Retinal pigment epithelial cell (primary cell): Measurements from ENCODE around the gene SOCS7.

Source experiments
- DNase-seq: peaks from one replicate; pipeline ENCODE4 v3.0.0-alpha.2; 2010; ENCODE audit warnings: low read depth
- H3K4me3 ChIP-seq: 2 replicates; pipeline ENCODE4 v1.5.1; 2011; ENCODE audit warnings: mild to moderate bottlenecking, low read length, control low read depth, moderate library complexity
- TF ChIP-seq, protein P1 (sequence below): conservative IDR thresholded peaks from 2 replicates; pipeline ENCODE4 v1.5.1; 2011; ENCODE audit warnings: low read depth, low read length, control low read depth, inconsistent platforms

Gene SOCS7

DNA sequence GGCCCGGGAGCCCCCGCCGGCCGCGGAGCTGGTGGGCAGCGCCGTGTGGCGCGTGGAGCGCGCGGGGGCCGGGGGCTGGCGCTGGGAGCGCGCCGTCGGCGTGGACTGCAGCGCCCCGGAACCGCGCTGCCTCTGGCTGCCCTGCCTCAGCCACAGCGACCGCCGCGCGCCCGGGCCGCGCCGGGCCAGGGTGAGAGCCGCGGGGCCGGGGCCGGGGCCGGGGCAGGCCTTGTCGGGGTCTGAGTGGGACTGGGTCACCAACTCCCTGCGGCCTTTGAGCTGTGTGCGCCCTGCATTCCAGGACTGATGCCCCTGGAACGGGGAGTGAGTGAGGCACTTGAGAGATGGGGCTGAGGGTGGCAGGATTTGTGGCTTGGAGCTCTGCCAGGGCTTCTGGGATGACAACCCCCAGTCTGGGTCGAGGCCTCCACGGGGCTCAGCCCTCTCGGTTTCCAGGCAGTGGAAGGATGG lies 102.3 kb downstream of the SOCS7 start:
- TF ChIP-seq, protein P1, sequence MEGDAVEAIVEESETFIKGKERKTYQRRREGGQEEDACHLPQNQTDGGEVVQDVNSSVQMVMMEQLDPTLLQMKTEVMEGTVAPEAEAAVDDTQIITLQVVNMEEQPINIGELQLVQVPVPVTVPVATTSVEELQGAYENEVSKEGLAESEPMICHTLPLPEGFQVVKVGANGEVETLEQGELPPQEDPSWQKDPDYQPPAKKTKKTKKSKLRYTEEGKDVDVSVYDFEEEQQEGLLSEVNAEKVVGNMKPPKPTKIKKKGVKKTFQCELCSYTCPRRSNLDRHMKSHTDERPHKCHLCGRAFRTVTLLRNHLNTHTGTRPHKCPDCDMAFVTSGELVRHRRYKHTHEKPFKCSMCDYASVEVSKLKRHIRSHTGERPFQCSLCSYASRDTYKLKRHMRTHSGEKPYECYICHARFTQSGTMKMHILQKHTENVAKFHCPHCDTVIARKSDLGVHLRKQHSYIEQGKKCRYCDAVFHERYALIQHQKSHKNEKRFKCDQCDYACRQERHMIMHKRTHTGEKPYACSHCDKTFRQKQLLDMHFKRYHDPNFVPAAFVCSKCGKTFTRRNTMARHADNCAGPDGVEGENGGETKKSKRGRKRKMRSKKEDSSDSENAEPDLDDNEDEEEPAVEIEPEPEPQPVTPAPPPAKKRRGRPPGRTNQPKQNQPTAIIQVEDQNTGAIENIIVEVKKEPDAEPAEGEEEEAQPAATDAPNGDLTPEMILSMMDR, result no peak
- H3K4me3 ChIP-seq, result peak overlapping the region; percentile 70

DNA sequence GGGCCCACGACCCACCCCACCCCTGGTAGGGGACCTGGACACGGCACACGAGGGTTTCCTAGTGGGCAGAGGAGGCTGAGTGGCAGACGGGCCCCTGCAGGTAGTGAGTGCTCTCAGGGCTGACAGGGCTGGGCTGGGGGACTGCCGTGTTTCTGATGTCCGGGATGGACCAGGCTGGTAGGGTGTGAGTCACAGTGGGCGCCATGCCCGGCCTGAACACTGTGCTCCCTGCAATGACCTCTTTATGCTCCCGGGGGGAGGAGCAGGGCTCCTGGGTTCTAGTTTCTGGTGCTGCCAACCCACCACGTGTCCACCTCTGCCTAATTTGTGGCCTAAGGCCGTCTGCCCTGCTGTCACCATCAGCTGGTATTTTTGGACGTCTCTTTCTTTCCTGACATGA lies 102.9 kb downstream of the SOCS7 start:
- TF ChIP-seq, protein P1, result no peak
- peak overlapping the region; percentile 70 for H3K4me3 ChIP-seq
- DNase-seq, result peak; percentile 84

More for the DNA sequence above, 102.3 kb downstream of the SOCS7 start:
- no peak for DNase-seq
